GM12865 (cell line): Measurements from ENCODE around the gene LRRC61.

Experiments
- DNase-seq: peaks from one replicate; pipeline ENCODE4 v3.0.0; 2010; ENCODE audit warnings: low read depth
- H3K4me3 ChIP-seq: 2 replicates; pipeline ENCODE4 v1.5.1; 2011; ENCODE audit warnings: mild to moderate bottlenecking, low read depth, low read length, control low read depth
- CTCF ChIP-seq: IDR thresholded peaks from 2 replicates; pipeline ENCODE4 v1.5.1; 2011; ENCODE audit warnings: low read length, control low read depth, low read depth, inconsistent platforms; ENCODE audit not compliant: insufficient read depth; ENCODE audit errors: missing control alignments

LRRC61 gene

GRCh38 chr7:150335774-150336112 is 12.6 kb downstream of the LRRC61 start:
- TF ChIP-seq CTCF, result no peak
- H3K4me3 ChIP-seq, result no peak overlapping the region
- no peak for DNase-seq

GRCh38 chr7:150336746-150337145 is 13.6 kb downstream of the LRRC61 start:
- no peak overlapping the region for H3K4me3 ChIP-seq
- no peak for DNase-seq
- no peak for TF ChIP-seq CTCF

GRCh38 chr7:150337179-150337578 is 14.0 kb downstream of the LRRC61 start:
- no peak for DNase-seq
- TF ChIP-seq CTCF, result no peak
- no peak overlapping the region for H3K4me3 ChIP-seq

- no peak for TF ChIP-seq CTCF
- no peak overlapping the region for H3K4me3 ChIP-seq
- no peak for DNase-seq
Observed at GRCh38 chr7:150337659-150338081, 14.5 kb downstream of the LRRC61 start.

- TF ChIP-seq CTCF, result no peak
- H3K4me3 ChIP-seq, result no peak overlapping the region
- DNase-seq, result no peak
Observed at GRCh38 chr7:150338166-150338829, 15.1 kb downstream of the LRRC61 start.

GRCh38 chr7:150339409-150339809 is 16.3 kb downstream of the LRRC61 start:
- no peak overlapping the region for H3K4me3 ChIP-seq
- TF ChIP-seq CTCF, result no peak
- DNase-seq, result no peak

GRCh38 chr7:150340024-150340749 is 17.0 kb downstream of the LRRC61 start:
- no peak for TF ChIP-seq CTCF
- H3K4me3 ChIP-seq, result no peak overlapping the region
- DNase-seq, result no peak
